ENCODE measurements around the gene KISS1. TPM values are rescaled to one million over a fixed set of nuclear protein-coding genes. Genes with fewer than 3 reads are reported as not detected.

Gene KISS1
- total RNA-seq, 2 experiments from 2014 or later, result not detected

DNA sequence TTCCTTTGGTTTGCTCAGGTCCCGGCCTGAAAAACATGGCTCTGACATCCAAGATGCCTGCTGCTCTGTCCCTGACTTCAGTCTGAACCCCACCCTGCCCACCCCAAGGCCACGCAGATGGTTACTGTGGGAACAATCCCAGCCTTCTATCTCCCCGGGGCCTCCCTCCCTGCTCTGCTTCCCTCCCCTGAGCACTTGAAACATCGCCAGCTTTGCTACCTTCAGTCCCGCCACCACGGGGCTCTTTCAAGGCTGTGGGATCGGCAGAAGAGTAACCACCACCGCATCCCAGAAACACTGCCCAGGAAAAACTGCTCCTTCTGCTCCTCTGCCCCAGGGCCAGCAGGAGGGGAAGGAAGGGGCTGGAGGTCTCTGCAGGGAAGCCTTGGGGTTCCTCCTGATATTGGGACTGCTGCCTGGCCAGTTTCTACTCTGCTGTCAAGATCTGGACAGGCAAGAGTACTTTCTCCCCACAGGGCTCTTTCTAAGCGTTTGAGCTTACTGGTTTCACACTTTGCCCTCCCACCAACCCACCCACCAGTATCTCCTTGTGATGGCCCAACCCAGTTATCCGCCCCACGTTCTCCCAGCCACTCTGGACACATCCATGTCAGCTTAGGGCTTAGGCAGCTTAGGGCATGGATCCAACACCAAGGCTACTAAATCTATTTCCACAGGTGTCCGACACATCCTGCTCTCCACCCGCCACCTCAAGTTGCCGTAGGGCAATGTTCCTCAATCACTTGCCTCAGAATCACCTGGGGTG lies 52.8 kb downstream of the KISS1 start:
- Mint-ChIP-seq H3K4me3 (no peak overlapping the region), H3K36me3 (ENCODE audit: low read depth) (peaks cover 9% of the 10 kb centered on the region), H3K27me3 (no peaks in the 10 kb centered on the region), H3K4me1 (ENCODE audit: low read depth) (no peaks in the 10 kb centered on the region), H3K9me3 (no peaks in the 10 kb centered on the region), H3K27ac (no peak overlapping the region)
- H3K27me3 ChIP-seq (ENCODE audit: control insufficient read depth in 1 of 2, insufficient read depth in 2 of 2, low read length in 2 of 2), result no peaks in the 10 kb centered on the region
- H3K27ac ChIP-seq (ENCODE audit: low read depth in 1 of 2, low read length in 2 of 2), result no peak overlapping the region
- ATAC-seq (ENCODE audit: poor library complexity) (no peak), DNase-seq (no peak)
- intact Hi-C loops (cut with DNase I, micrococcal nuclease), result no loop called here
- POLR2A ChIA-PET, result no interaction called here
- no peak for TF ChIP-seq CTCF (IDR thresholded peaks at IDR 0.05)
- H3K36me3 ChIP-seq (ENCODE audit: insufficient read depth, low read length), result no peaks in the 10 kb centered on the region
- CTCF ChIA-PET, result no interaction called here
- no peaks in the 10 kb centered on the region for H3K4me1 ChIP-seq (ENCODE audit: insufficient read depth, low read length)
- no peaks in the 10 kb centered on the region for H3K9me3 ChIP-seq (ENCODE audit: control insufficient read depth in 1 of 2, insufficient read depth in 1 of 2, low read length in 2 of 2)
- H3K4me3 ChIP-seq (ENCODE audit: low read length), result no peak overlapping the region

DNA sequence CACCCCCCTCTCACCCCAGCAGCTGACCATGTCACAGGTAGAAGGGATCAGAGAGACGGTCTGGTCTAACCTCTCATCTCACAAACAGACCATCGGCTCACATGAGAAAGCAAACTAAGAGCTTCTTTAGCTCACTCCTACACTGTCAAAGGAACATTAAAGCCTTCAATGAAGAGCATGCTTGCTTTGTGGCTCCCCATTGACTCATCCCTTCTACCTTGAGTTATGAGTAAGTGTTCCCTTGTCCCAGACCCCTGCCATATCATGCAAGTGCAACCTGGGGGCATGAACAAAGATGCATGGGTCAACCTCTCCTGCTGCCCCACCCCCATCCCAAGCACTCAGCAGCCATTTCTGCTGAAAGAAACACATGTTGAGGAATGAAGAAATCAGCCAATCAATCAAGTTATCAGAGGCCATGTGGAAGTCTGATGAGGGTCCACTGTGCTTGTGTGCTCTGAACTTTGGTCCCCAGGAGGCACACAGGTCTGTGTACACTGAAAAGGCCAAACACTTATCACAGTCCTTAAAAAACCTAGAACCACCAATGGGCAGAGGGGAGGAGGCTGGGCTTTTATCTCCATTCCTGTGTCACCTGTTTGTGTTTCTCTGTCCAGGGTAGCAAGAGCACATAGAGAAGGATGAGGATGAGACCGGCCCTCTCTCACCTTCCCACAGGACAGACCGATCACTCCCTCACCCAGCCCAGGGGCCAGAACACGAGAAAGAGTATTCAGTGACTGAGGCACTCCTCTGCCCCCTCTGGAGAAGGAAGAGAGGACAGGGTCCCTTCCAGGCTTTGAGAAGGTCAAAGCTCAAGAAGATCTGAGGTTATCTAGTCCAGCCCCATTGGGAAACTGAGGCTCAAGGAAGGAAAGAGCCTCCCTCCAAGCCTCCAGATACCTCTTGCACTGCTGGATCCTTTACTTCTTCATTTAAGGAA lies 54.0 kb downstream of the KISS1 start:
- TF ChIP-seq CTCF (IDR thresholded peaks at IDR 0.05), result no peak
- no peaks in the 10 kb centered on the region for H3K27me3 Mint-ChIP-seq
- ATAC-seq (ENCODE audit: poor library complexity) (no peak), DNase-seq (no peak)
- Histone ChIP-seq H3K27ac (ENCODE audit: low read depth in 1 of 2, low read length in 2 of 2) (no peak overlapping the region), H3K4me1 (ENCODE audit: insufficient read depth, low read length) (no peaks in the 10 kb centered on the region), H3K9me3 (ENCODE audit: control insufficient read depth in 1 of 2, insufficient read depth in 1 of 2, low read length in 2 of 2) (no peaks in the 10 kb centered on the region), H3K4me3 (ENCODE audit: low read length) (no peak overlapping the region), H3K36me3 (ENCODE audit: insufficient read depth, low read length) (peaks cover 3% of the 10 kb centered on the region), H3K27me3 (ENCODE audit: control insufficient read depth in 1 of 2, insufficient read depth in 2 of 2, low read length in 2 of 2) (no peaks in the 10 kb centered on the region)
- POLR2A ChIA-PET, result no interaction called here
- no peak overlapping the region for H3K4me3 Mint-ChIP-seq
- CTCF ChIA-PET, result no interaction called here
- no peak overlapping the region for H3K27ac Mint-ChIP-seq
- no peaks in the 10 kb centered on the region for H3K9me3 Mint-ChIP-seq
- no peaks in the 10 kb centered on the region for H3K4me1 Mint-ChIP-seq (ENCODE audit: low read depth)
- intact Hi-C loops (cut with DNase I, micrococcal nuclease), result no loop called here
- peaks cover 9% of the 10 kb centered on the region for H3K36me3 Mint-ChIP-seq (ENCODE audit: low read depth)

DNA sequence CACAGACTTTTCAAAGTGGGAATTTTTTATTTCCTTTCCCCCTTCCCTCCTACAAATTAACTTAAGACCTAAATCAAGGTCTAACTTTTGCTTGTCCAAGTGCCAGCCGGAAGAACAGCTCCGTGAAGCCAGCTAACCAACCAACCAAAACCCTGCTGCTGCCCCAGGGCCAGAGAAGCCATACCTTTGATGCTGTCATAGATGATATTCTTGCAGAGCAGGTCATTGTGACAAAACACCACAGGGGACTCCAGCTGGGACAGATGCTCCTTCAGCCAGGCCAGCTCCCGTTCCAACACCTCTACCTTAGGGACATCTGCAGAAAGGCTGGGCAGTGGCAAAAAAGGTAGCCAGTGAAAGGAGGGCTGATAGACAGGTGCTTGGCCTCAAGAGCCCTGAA lies 55.2 kb downstream of the KISS1 start:
- H3K27ac Mint-ChIP-seq, result no peak overlapping the region
- no peak for ATAC-seq (ENCODE audit: poor library complexity)

More for the DNA sequence above, 55.2 kb downstream of the KISS1 start:
- ChIA-PET POLR2A (no interaction called here), CTCF (no interaction called here)
- Histone ChIP-seq H3K27ac (ENCODE audit: low read depth in 1 of 2, low read length in 2 of 2) (no peak overlapping the region), H3K27me3 (ENCODE audit: control insufficient read depth in 1 of 2, insufficient read depth in 2 of 2, low read length in 2 of 2) (no peaks in the 10 kb centered on the region), H3K9me3 (ENCODE audit: control insufficient read depth in 1 of 2, insufficient read depth in 1 of 2, low read length in 2 of 2) (no peaks in the 10 kb centered on the region), H3K4me1 (ENCODE audit: insufficient read depth, low read length) (no peaks in the 10 kb centered on the region), H3K36me3 (ENCODE audit: insufficient read depth, low read length) (peaks cover 3% of the 10 kb centered on the region), H3K4me3 (ENCODE audit: low read length) (no peak overlapping the region)
- no peak for TF ChIP-seq CTCF (IDR thresholded peaks at IDR 0.05)
- intact Hi-C loops (cut with DNase I, micrococcal nuclease), result no loop called here
- no peak for DNase-seq
- H3K4me3 Mint-ChIP-seq, result no peak overlapping the region
- no peaks in the 10 kb centered on the region for H3K4me1 Mint-ChIP-seq (ENCODE audit: low read depth)
- H3K27me3 Mint-ChIP-seq, result no peaks in the 10 kb centered on the region
- H3K9me3 Mint-ChIP-seq, result no peaks in the 10 kb centered on the region
- peaks cover 9% of the 10 kb centered on the region for H3K36me3 Mint-ChIP-seq (ENCODE audit: low read depth)

Other genes with a start within 250 kb of the KISS1 start
- 1 to 10 TPM; 1.8 to 1.9 TPM for gene SOX13, start 123.4 kb downstream of the KISS1 start, total RNA-seq
- gene ETNK2, start 44.4 kb downstream of the KISS1 start, total RNA-seq, result 10 to 100 TPM; 11.7 to 12.9 TPM
- not detected for gene REN, start 30.2 kb downstream of the KISS1 start, total RNA-seq
- under 1 TPM in 1 of 2 experiments, not detected in 1; 0.30 TPM for gene GOLT1A, start 17.5 kb upstream of the KISS1 start, total RNA-seq
- under 1 TPM; 0.53 to 0.82 TPM for gene PLEKHA6, start 163.4 kb upstream of the KISS1 start, total RNA-seq
- gene PPP1R15B, start 215.3 kb upstream of the KISS1 start, total RNA-seq, result 100 to 1,000 TPM; 171 to 179 TPM

Data from CD4-positive, alpha-beta T cell (primary cell).